Panc1 (cell line): Measurements from ENCODE around the gene EPHB1. TPM values are rescaled to one million over a fixed set of nuclear protein-coding genes. Genes with fewer than 3 reads are reported as not detected.

Source experiments
- ATAC-seq: fragments of 200-7000 bp; cut with Tn5 transposase; 2 replicates; pipeline ENCODE4 v1.9.1; 2020; ENCODE audit warnings: mild to moderate bottlenecking, moderate library complexity
- BruUV-seq: library from RNA; stranded (reverse); fragments of 400-500 nt; replicated peaks from 2 replicates; lab custom pipeline; 2021; lab: Mats Ljungman, UMichigan
- CTCF ChIA-PET: fragments of 300-600 bp; sonication (Branson Sonifier 250); formaldehyde crosslinking; loops from one replicate; lab custom pipeline; 2022; ENCODE audit warnings: antibody characterized with exemption; lab: Charles Lee
- POLR2A ChIA-PET: fragments of 300-600 bp; sonication (Branson Sonifier 250); formaldehyde crosslinking; loops from one replicate; lab custom pipeline; 2022; ENCODE audit warnings: antibody characterized with exemption; lab: Charles Lee
- DNase-seq: peaks from one replicate; pipeline ENCODE4 v3.0.0-alpha.2; 2010; ENCODE audit warnings: low read depth, low spot score
- H3K27ac ChIP-seq: 2 replicates; pipeline ENCODE4 v1.5.1; 2011; ENCODE audit warnings: mild to moderate bottlenecking, low read length, inconsistent platforms
- H3K27me3 ChIP-seq: fragments of 200-500 bp; sonication (Bioruptor generic); 2 replicates; pipeline ENCODE4 v1.6.0; 2014; ENCODE audit warnings: low read length, inconsistent platforms; ENCODE audit not compliant: control insufficient read depth, insufficient read depth
- H3K36me3 ChIP-seq: fragments of 200-500 bp; sonication (Bioruptor generic); 2 replicates; pipeline ENCODE4 v1.5.1; 2014; ENCODE audit warnings: inconsistent platforms, mild to moderate bottlenecking, low read length, moderate library complexity; ENCODE audit not compliant: control insufficient read depth, insufficient read depth
- H3K4me1 ChIP-seq: 2 replicates; pipeline ENCODE4 v1.5.1; 2011; ENCODE audit warnings: inconsistent platforms, mild to moderate bottlenecking, low read length, moderate library complexity; ENCODE audit not compliant: control insufficient read depth, insufficient read depth
- H3K4me3 ChIP-seq, 2 experiments: 2 replicates each; pipeline ENCODE4 v1.5.1; 2011 to 2012; ENCODE audit warnings: low read depth in 2 of 2, low read length in 2 of 2, mild to moderate bottlenecking in 2 of 2, inconsistent platforms in 1 of 2, moderate library complexity in 1 of 2
- H3K9me3 ChIP-seq: fragments of 200-500 bp; sonication (Bioruptor generic); 2 replicates; pipeline ENCODE4 v1.5.1; 2014; ENCODE audit warnings: low read depth, mild to moderate bottlenecking, inconsistent platforms, low read length, moderate library complexity; ENCODE audit not compliant: control insufficient read depth, insufficient read depth
- CTCF ChIP-seq: fragments of 450-650 bp; IDR thresholded peaks from 2 replicates; pipeline ENCODE4 v1.5.1; 2017; ENCODE audit warnings: mild to moderate bottlenecking
- POLR2AphosphoS5 ChIP-seq: IDR thresholded peaks from 2 replicates; pipeline ENCODE4 v1.6.1; 2012; ENCODE audit warnings: mild to moderate bottlenecking, low read depth, low read length, moderate library complexity
- REST ChIP-seq, 2 experiments: IDR thresholded peaks; 2 replicates each; pipeline ENCODE4 v1.6.1; 2011 to 2012; ENCODE audit warnings: low read depth in 2 of 2, control low read depth in 1 of 2, low read length in 1 of 2, mild to moderate bottlenecking in 1 of 2, moderate library complexity in 1 of 2; ENCODE audit not compliant: insufficient read depth in 1 of 2
- SIN3A ChIP-seq: IDR thresholded peaks from 2 replicates; pipeline ENCODE4 v1.6.1; 2012; ENCODE audit warnings: low read depth, mild to moderate bottlenecking, low read length, moderate library complexity, borderline replicate concordance; ENCODE audit not compliant: insufficient read depth
- TCF7L2 ChIP-seq: IDR thresholded peaks from 2 replicates; pipeline ENCODE4 v1.6.1; 2011; ENCODE audit warnings: mild to moderate bottlenecking, low read depth, low read length, inconsistent platforms
- in situ Hi-C: cut with HindIII; loops from 2 replicates; pipeline ENCODE4 v1.10.0; 2016; ENCODE audit warnings: low sequenced_read_pairs, low pct_unique_long_range_greater_than_20kb
- intact Hi-C: fragments of 100-400 bp; cut with micrococcal nuclease; formaldehyde crosslinking; loops from one replicate; pipeline ENCODE4 v1.10.0; 2022; ENCODE audit not compliant: unreplicated experiment
- total RNA-seq: library from RNA; stranded (reverse); gene quantifications from one replicate; pipeline ENCODE4 v1.2.1, GENCODE V29; 2021; ENCODE audit not compliant: unreplicated experiment

Gene EPHB1
- total RNA-seq, 1 experiment from 2014 or later = 0.46 TPM

- ATAC-seq = no peak
- DNase-seq = no peak
- in situ Hi-C loops (no loop called here), intact Hi-C loops (no loop called here)
- H3K4me3 ChIP-seq = no peak overlapping the region
- ChIA-PET CTCF (no interaction called here), POLR2A (no interaction called here)
- no TSS peak for BruUV-seq
- no peak for TF ChIP-seq REST (IDR thresholded peaks at IDR 0.05; ENCODE audit: insufficient read depth in 1 of 2, low read depth in 2 of 2, low read length in 1 of 2)
- no peak for TF ChIP-seq POLR2AphosphoS5
- H3K9me3 ChIP-seq = no peaks in the 10 kb centered on the region
- H3K27me3 ChIP-seq = no peaks in the 10 kb centered on the region; the same call in 1 of the 2 replicates
- H3K27ac ChIP-seq = no peak overlapping the region
- no peaks in the 10 kb centered on the region for H3K4me1 ChIP-seq
- H3K36me3 ChIP-seq = no peaks in the 10 kb centered on the region
Observed at GRCh38 chr3:135141160-135141559, 346.1 kb downstream of the EPHB1 start.

DNA sequence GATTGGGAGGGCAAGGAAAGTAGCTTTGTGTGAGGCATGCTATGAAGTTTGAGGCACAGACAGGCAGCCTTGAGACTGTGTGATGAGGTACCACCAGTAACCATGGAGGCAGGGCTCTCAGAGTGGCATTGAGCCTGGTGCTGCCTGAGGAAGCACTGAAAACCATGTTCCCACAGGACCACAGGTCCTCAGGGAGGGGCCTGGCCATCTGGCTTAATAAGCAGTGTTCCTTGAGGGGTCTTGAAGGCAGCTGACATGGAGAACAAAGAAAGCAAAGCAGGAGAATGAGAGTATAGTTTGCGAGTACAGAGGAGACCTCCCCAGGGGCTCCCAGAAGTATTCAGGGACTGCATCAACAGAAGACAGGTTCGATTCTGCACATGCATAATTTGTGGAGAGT, 346.6 kb downstream of the EPHB1 start:
- ATAC-seq (no peak), DNase-seq (no peak)
- TF ChIP-seq REST (IDR thresholded peaks at IDR 0.05; ENCODE audit: insufficient read depth in 1 of 2, low read depth in 2 of 2, low read length in 1 of 2) (no peak), CTCF (no peak), TCF7L2 (no peak), POLR2AphosphoS5 (no peak), SIN3A (no peak)
- ChIA-PET CTCF (no interaction called here), POLR2A (no interaction called here)
- BruUV-seq = no TSS peak
- H3K36me3 ChIP-seq = no peaks in the 10 kb centered on the region
- intact Hi-C loops (no loop called here), in situ Hi-C loops (no loop called here)
- H3K4me1 ChIP-seq = no peaks in the 10 kb centered on the region
- no peak overlapping the region for H3K27ac ChIP-seq
- no peak overlapping the region for H3K4me3 ChIP-seq
- no peaks in the 10 kb centered on the region for H3K27me3 ChIP-seq
- no peaks in the 10 kb centered on the region for H3K9me3 ChIP-seq
